HG02623 (cell line): Measurements from ENCODE around the gene ZNF141.
"Not testable (repeated sequence)": the region's sequence is repeated elsewhere in the genome, so short reads cannot be mapped to it uniquely, and the experiment has no call there.

Experiments
- ATAC-seq: cut with Tn5 transposase; IDR thresholded peaks from one replicate; pipeline ENCODE4 v1.9.1; 2021; ENCODE audit warnings: moderate library complexity; ENCODE audit not compliant: unreplicated experiment

The ZNF141 gene

DNA sequence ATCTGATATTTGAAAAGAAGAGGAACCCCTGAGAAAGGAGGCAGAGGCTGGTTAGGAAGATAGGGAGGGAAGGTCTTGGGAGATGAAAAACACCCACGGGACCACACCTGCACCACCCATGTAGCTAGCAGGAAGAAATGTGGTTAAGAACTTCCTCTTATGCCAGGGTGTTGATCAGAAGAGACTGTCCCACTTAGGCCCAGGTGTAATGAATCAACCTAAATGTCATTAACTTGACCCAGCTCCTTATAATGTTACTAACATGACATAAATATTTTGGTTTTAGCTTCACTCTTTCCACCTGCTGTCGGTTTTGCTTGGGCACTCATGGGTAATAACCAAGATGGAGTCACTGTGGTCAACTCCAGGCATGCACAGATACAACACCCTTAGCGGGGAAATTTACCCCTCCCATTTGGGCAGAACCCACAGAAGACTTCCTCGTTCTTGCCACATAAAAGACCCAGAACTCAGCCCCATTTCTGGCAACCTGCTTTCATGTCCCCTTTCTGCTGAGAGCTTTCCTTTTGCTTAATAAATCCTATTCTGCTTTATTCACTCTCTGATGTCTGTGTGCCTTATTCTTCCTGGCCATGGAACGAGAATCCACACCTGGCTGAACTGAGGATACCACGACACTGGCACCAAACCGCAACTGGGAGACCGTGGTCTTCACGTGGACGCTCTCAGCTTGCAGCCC lies 46.8 kb downstream of the ZNF141 start:
- no peak for ATAC-seq

DNA sequence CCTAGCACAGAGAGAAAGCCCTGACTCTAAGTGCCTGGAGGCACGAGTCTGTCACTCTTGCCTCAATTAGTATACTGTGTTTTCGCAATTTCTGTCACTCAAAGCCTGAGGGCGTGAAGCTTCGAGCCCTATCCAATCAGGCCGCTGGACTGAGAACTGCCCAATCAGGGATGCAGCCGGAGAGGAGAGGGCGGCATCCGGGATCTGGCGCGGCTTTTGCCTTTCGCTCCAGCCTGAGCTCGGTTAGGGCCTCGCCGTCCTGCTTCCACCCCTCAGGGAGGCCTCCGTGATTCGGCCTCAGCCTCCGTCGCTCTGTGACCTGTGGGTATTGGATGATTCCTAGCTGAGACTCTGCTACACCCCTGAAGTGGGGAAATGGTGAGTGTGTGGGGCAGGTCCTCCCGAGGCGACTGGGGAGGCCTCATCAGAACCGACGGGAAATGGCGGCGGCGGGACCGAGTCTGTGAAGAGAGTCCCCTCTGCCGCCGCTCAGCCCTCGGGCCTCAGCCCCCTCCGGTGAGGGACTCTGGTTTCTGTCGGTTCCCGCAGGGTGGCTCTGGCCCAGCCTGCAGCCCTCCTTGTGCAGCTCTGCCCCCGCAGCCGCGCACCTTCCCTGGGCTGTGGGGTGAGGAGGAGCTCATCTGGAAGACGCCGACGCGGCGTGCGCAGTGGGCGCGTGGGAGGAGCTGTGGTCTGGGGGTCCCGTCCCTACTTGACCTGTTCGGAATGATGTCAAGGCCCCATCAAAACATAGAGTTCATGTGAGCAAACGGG lies 48.5 kb downstream of the ZNF141 start:
- ATAC-seq = no peak

DNA sequence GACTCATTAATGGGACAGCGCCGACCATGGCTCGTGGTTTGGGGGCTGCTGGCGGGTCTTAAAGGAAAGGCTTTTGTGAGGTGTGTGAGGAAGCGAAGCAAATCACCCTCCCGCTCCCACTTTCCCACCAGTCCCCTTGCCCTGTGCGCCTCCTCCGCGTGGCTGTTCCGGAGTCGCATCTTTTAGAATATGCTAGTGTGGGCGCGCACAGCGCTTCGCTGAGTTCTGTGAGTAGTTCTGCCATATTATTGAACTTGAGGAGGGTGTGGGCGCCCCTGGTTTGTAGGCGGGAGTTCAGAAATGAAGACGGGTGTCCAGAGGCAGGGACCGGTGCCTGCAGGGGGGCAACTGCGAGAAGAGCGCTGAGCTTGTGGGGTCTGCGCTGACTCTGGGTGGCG lies 49.1 kb downstream of the ZNF141 start:
- no peak for ATAC-seq

DNA sequence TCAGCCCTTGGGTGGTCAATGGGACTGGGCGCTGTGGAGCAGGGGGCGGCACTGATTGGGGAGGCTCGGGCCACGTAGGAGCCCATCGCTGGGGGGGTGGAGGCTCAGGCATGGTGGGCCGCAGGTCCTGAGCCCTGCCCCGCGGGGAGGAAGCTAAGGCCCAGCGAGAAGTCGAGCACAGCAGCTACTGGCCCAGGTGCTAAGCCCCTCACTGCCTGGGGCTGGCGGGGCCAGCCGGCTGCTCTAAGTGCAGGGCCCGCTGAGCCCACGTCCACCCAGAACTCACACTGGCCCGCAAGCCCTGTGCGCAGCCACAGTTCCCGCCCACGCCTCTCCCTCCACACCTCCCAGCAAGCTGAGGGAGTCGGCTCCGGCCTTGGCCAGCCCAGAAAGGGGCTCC lies 66.4 kb downstream of the ZNF141 start:
- ATAC-seq = no peak

GRCh38 chr4:408321-408720 lies 70.7 kb downstream of the ZNF141 start:
- not testable (repeated sequence) for ATAC-seq

GRCh38 chr4:422587-422986 lies 85.0 kb downstream of the ZNF141 start:
- ATAC-seq = no peak
